Activated CD4-positive, alpha-beta T cell treated with anti-CD3 and anti-CD28 coated beads, Interleukin-2, amount 50 U/mL, for 1 hour (primary cell): ENCODE results near the gene TLCD4.
"Not testable (repeated sequence)": the region's sequence is repeated elsewhere in the genome, so short reads cannot be mapped to it uniquely, and the experiment has no call there.

ENCODE experiments used
- DNase-seq: peaks from one replicate; pipeline ENCODE4 v3.0.0-alpha.2; 2020

TLCD4 gene

GRCh38 chr1:95096218-95096841 lies 20.8 kb upstream of the TLCD4 start:
- no peak for DNase-seq

GRCh38 chr1:95097426-95097825 lies 19.7 kb upstream of the TLCD4 start:
- DNase-seq, result no peak

- DNase-seq, result no peak
Measured at GRCh38 chr1:95098196-95098595, 19.0 kb upstream of the TLCD4 start.

- no peak for DNase-seq
Measured at GRCh38 chr1:95108792-95109191, 8.4 kb upstream of the TLCD4 start.

- DNase-seq, result no peak
Measured at GRCh38 chr1:95111014-95111413, 6.1 kb upstream of the TLCD4 start.

GRCh38 chr1:95113684-95114083 lies 3.5 kb upstream of the TLCD4 start:
- no peak for DNase-seq

GRCh38 chr1:95115708-95116137 lies 1.4 kb upstream of the TLCD4 start:
- DNase-seq, result no peak

GRCh38 chr1:95116580-95117206 lies 462 bp upstream of the TLCD4 start:
- DNase-seq, result peak; percentile 48

GRCh38 chr1:95118067-95118499 lies 928 bp downstream of the TLCD4 start:
- DNase-seq, result no peak

GRCh38 chr1:95118710-95119109 lies 1.6 kb downstream of the TLCD4 start:
- DNase-seq, result no peak

GRCh38 chr1:95119273-95119672 lies 2.1 kb downstream of the TLCD4 start:
- no peak for DNase-seq

- DNase-seq, result no peak
Measured at GRCh38 chr1:95122151-95122697, 5.1 kb downstream of the TLCD4 start.

GRCh38 chr1:95124342-95124741 lies 7.2 kb downstream of the TLCD4 start:
- no peak for DNase-seq

- DNase-seq, result no peak
Measured at GRCh38 chr1:95126366-95126765, 9.2 kb downstream of the TLCD4 start.

- no peak for DNase-seq
Measured at GRCh38 chr1:95126846-95127245, 9.7 kb downstream of the TLCD4 start.

GRCh38 chr1:95127380-95127779 lies 10.2 kb downstream of the TLCD4 start:
- no peak for DNase-seq

- DNase-seq, result no peak
Measured at GRCh38 chr1:95132762-95133161, 15.6 kb downstream of the TLCD4 start.

GRCh38 chr1:95133687-95134086 lies 16.5 kb downstream of the TLCD4 start:
- DNase-seq, result no peak

- DNase-seq, result no peak
Measured at GRCh38 chr1:95138223-95138622, 21.1 kb downstream of the TLCD4 start.

- no peak for DNase-seq
Measured at GRCh38 chr1:95139039-95139438, 21.9 kb downstream of the TLCD4 start.

- DNase-seq, result no peak
Measured at GRCh38 chr1:95140791-95141190, 23.6 kb downstream of the TLCD4 start.

- no peak for DNase-seq
Measured at GRCh38 chr1:95145493-95145892, 28.3 kb downstream of the TLCD4 start.

- no peak for DNase-seq
Measured at GRCh38 chr1:95146637-95147036, 29.5 kb downstream of the TLCD4 start.

- no peak for DNase-seq
Measured at GRCh38 chr1:95154096-95154495, 36.9 kb downstream of the TLCD4 start.

- DNase-seq, result not testable (repeated sequence)
Measured at GRCh38 chr1:95165569-95165968, 48.4 kb downstream of the TLCD4 start.
